ENCODE results near the gene PCNX4. TPM values are rescaled to one million over a fixed set of nuclear protein-coding genes. Genes with fewer than 3 reads are reported as not detected.

Gene PCNX4
- total RNA-seq, 4 donors from 2014 or later = 63.5 to 139 (median 85.4) TPM

DNA sequence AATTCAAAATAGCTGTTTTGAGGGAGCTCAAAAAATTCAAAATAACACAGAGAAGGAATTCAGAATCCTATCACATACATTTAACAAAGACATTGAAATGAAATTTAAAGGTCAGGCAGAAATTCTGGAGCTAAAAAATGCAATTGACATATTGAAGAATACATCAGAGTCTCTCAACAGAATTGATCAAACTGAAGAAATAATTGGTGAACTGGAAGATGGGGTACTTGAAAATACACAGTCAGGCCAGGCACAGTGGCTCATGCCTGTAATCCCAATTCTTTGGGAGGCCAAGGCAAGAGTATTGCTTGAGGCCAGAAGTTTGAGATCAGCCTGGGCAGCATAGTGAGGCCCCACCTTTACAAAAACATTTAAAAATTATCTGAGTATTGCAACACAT is 107.6 kb downstream of the PCNX4 start:
- TF ChIP-seq POLR2A (IDR thresholded peaks at IDR 0.05) (no peak), CTCF (IDR thresholded peaks at IDR 0.05) (no peak)
- H3K36me3 ChIP-seq = no peaks in the 10 kb centered on the region

DNA sequence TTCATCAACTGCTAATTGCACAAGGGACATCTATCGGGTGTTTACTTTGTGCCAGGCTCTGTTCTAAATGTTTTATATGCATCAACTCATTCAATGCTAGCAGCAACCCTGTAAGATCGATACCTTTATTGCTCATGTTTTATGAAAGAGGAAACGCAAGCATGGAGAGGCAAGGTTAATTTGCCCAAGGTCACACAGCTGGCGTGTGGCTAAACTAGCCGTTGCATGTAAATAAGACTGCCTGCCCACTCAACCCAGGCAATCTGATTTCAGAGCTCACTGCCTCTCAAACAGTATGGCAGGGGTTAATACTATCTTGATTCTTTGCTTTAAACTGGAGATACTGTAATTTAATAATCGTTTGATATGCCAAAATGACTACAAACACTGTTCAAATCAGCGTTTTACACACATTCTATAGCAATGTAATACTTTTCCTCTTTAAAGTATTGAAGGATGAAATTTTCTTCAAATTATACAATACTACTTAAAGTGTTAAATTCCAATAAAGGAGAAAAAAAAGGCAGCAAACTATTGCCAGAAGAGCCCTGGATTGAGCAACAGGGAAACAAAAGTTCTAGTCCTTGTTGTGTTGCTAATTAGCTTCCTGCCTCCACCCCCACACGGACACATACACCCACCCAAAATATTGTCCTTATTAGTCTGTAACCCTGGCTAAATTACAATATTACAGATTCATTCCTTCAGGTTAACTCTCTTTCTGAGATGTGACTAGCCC is 112.5 kb downstream of the PCNX4 start:
- Histone ChIP-seq H3K4me1 (no peaks in the 10 kb centered on the region), H3K9me3 (no peaks in the 10 kb centered on the region), H3K27me3 (no peaks in the 10 kb centered on the region), H3K4me3 (replicated peaks in 1 of 3) (no peak overlapping the region), H3K27ac (no peak overlapping the region), H3K36me3 (no peaks in the 10 kb centered on the region)
- intact Hi-C loops (cut with DNase I) = no loop called here
- TF ChIP-seq POLR2A (IDR thresholded peaks at IDR 0.05) = no peak
- TF ChIP-seq CTCF (IDR thresholded peaks at IDR 0.05) = no peak
- no peak for DNase-seq
- WGBS, 2 donors = 64 to 68% methylated on average over 8 of the region's 8 CpGs

More for the DNA sequence above, 107.6 kb downstream of the PCNX4 start:
- intact Hi-C loops (cut with DNase I) = no loop called here
- no peaks in the 10 kb centered on the region for H3K27me3 ChIP-seq
- no peaks in the 10 kb centered on the region for H3K9me3 ChIP-seq
- DNase-seq = no peak
- no peak overlapping the region for H3K27ac ChIP-seq
- no peaks in the 10 kb centered on the region for H3K4me1 ChIP-seq
- no peak overlapping the region for H3K4me3 ChIP-seq (replicated peaks in 1 of 3)

- TF ChIP-seq CTCF (IDR thresholded peaks at IDR 0.05) (no peak), POLR2A (IDR thresholded peaks at IDR 0.05) (no peak)
- H3K4me3 ChIP-seq (replicated peaks in 1 of 3) = no peak overlapping the region
- H3K4me1 ChIP-seq = no peaks in the 10 kb centered on the region
- no peak overlapping the region for H3K27ac ChIP-seq
- WGBS, 2 donors = 69 to 70% methylated on average over 6 of the region's 6 CpGs
- intact Hi-C loops (cut with DNase I) = no loop called here
- H3K27me3 ChIP-seq = no peaks in the 10 kb centered on the region
- no peaks in the 10 kb centered on the region for H3K9me3 ChIP-seq
- no peak for DNase-seq
- no peaks in the 10 kb centered on the region for H3K36me3 ChIP-seq
These were observed 113.4 kb downstream of the PCNX4 start for GRCh38 chr14:60204843-60205774.

DNA sequence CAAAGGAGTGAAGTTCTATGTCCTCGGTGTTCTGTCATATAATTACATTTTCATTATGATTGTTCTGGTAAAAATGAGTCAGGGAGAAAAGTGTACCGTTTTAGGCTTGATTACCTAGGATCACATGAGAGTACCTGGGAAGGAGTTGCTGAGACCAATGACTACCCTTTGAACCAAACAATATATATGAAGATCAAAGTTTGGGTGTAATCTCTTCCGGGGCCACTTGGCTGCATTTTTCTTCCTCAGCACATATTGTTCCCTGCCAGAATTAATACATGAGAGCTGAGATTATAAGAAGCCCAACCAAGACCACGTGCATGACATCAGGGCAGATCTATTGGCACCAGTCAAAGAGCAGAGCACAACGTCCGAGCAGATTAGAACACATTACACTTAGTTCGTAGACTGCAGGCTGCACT is 114.5 kb downstream of the PCNX4 start:
- WGBS, 2 donors = 87 to 88% methylated on average over 7 of the region's 7 CpGs
- no peaks in the 10 kb centered on the region for H3K4me1 ChIP-seq
- H3K27ac ChIP-seq = no peak overlapping the region
- H3K4me3 ChIP-seq (replicated peaks in 1 of 3) = no peak overlapping the region
- DNase-seq = no peak
- intact Hi-C loops (cut with DNase I) = no loop called here
- H3K9me3 ChIP-seq = no peaks in the 10 kb centered on the region
- TF ChIP-seq POLR2A (IDR thresholded peaks at IDR 0.05) (no peak), CTCF (IDR thresholded peaks at IDR 0.05) (no peak)
- H3K36me3 ChIP-seq = no peaks in the 10 kb centered on the region
- no peaks in the 10 kb centered on the region for H3K27me3 ChIP-seq

Data from thyroid gland (tissue), 4 donors.